ENCODE measurements around the gene RAD18. TPM values are rescaled to one million over a fixed set of nuclear protein-coding genes. Genes with fewer than 3 reads are reported as not detected.
A peak's percentile ranks its signal among the peaks of the same experiment; 100 is the strongest.

Gene RAD18
- total RNA-seq, 1 experiment from 2014 or later: 25.6 TPM

DNA sequence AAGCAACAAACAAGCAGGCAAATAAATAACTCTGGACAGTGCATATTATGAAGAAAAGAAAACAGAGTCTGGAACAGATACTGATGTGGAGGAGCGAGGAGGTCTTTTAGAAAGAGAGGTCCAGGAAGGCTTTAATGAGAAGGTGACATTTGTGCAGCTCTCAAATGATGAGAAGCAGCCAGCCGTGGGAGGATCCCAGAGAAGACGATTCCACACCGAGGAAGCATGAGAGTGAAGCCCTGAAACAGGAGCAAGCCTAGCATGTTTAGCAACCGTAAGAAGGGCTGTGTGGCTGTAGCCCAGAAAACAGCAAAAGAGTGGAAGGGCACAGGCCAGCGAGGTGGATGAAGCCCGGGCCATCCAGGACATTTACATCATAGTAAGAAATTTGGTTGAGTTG lies 93.1 kb downstream of the RAD18 start:
- H3K36me3 ChIP-seq: no peaks in the 10 kb centered on the region
- H3K9me3 ChIP-seq (replicated peaks): no peaks in the 10 kb centered on the region
- DNase-seq (ENCODE audit: low read depth in 1 of 2, low spot score in 2 of 2): no peak
- no peaks in the 10 kb centered on the region for H3K27me3 ChIP-seq (replicated peaks)
- peaks cover 28% of the 10 kb centered on the region for H3K4me1 ChIP-seq (replicated peaks)
- peak overlapping the region; percentile 73 for H3K27ac ChIP-seq
- no peak overlapping the region for H3K4me3 ChIP-seq

DNA sequence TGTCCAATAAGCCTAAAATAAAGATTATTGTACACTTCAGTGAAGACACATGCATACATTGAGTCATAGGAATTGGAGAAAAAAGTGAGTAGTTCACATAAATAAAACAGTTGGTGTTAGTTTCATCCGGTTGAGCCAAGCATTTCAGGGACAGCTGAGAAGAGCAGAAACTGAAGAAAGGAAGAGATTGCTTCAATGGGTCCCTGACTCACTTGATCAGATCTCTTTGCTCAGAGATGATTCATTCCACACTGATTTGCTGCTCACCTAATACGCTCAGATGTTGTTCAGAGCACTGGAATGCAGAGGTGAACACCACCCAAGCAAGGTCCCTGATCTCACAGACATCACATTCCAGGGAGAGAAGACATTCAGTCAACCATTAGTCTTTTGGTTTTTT lies 93.7 kb downstream of the RAD18 start:
- Histone ChIP-seq H3K36me3 (no peaks in the 10 kb centered on the region), H3K9me3 (replicated peaks) (no peaks in the 10 kb centered on the region), H3K27ac (peak overlapping the region; percentile 73), H3K27me3 (replicated peaks) (no peaks in the 10 kb centered on the region), H3K4me1 (replicated peaks) (peaks cover 31% of the 10 kb centered on the region), H3K4me3 (no peak overlapping the region)
- peak; percentile 83 to 84 for DNase-seq (ENCODE audit: low read depth in 1 of 2, low spot score in 2 of 2)

DNA sequence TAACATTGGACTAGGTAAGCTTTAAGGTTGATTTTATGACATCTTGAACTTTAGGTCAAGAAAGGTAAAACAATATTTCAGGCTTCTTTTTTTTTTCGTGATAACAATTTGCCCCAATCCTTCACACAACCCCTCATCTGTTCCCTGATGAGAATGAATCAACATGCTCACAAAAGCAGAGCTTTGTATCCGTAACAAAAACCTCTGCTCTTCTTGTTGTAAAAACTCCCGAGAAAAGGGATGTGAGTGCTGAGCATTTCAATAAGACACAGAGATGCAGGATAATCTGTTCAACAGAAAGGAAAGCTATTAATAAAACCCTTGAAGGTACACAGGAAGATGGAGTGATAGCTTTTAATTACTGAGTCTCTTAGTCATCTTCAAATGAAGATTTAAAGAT lies 94.3 kb downstream of the RAD18 start:
- Histone ChIP-seq H3K4me1 (replicated peaks) (peaks cover 34% of the 10 kb centered on the region), H3K27ac (peak overlapping the region; percentile 73), H3K36me3 (no peaks in the 10 kb centered on the region), H3K27me3 (replicated peaks) (no peaks in the 10 kb centered on the region), H3K4me3 (no peak overlapping the region), H3K9me3 (replicated peaks) (peaks cover under 1% of the 10 kb centered on the region; the same call in 1 of the 2 replicates)
- DNase-seq (ENCODE audit: low read depth in 1 of 2, low spot score in 2 of 2): no peak

DNA sequence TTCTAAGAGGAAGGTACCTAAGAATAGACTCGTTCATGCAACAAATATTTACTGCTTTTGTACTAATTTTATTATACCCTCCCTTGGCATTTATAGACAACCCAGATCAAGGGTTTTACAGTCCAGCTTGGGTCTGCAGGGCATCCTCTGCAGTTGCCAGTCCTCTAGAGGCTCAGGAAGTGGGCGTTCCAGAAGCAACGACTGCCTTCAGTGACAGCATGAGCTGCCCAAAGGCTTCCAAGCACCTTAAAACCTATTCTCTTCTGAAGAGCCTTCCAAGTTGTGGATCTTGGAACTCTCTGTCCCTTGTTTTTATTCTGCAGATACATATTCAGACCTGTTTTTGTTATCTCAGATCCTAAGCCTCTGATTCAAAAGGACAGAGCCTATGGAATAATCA lies 95.6 kb downstream of the RAD18 start:
- H3K4me3 ChIP-seq: no peak overlapping the region
- peaks cover 5% of the 10 kb centered on the region; the same call in 1 of the 2 replicates for H3K9me3 ChIP-seq (replicated peaks)
- no peak for DNase-seq (ENCODE audit: low read depth in 1 of 2, low spot score in 2 of 2)
- no peak overlapping the region for H3K27ac ChIP-seq
- 0 out of 2 replicates have a peak, but pooled peaks cover 2% of the 10 kb centered on the region for H3K36me3 ChIP-seq
- H3K27me3 ChIP-seq (replicated peaks): no peaks in the 10 kb centered on the region
- H3K4me1 ChIP-seq (replicated peaks): peaks cover 34% of the 10 kb centered on the region

DNA sequence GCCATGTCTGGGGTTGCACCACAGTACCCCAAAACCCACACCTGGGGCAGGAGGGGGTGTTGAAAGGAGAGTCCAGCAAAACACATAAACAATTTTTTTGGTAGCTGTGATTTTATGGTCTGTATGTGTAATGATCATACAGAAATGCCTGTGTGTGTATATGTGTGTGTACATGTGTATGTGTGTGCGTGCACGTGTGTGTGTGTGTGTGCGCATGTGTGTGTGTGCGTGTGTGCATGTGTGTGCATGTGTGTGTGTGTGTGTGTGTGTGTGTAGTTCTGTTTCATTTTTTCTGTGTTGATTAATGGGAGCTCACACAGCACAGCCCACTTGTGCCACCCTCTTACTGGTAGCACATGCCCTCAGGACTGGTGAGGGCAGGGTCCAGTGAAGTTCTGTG lies 97.6 kb downstream of the RAD18 start:
- Histone ChIP-seq H3K27ac (peak overlapping the region; percentile 64), H3K36me3 (0 out of 2 replicates have a peak, but pooled peaks cover 2% of the 10 kb centered on the region), H3K27me3 (replicated peaks) (no peaks in the 10 kb centered on the region), H3K4me3 (no peak overlapping the region), H3K9me3 (replicated peaks) (peaks cover 5% of the 10 kb centered on the region; the same call in 1 of the 2 replicates), H3K4me1 (replicated peaks) (peaks cover 32% of the 10 kb centered on the region)
- no peak for DNase-seq (ENCODE audit: low read depth in 1 of 2, low spot score in 2 of 2)

DNA sequence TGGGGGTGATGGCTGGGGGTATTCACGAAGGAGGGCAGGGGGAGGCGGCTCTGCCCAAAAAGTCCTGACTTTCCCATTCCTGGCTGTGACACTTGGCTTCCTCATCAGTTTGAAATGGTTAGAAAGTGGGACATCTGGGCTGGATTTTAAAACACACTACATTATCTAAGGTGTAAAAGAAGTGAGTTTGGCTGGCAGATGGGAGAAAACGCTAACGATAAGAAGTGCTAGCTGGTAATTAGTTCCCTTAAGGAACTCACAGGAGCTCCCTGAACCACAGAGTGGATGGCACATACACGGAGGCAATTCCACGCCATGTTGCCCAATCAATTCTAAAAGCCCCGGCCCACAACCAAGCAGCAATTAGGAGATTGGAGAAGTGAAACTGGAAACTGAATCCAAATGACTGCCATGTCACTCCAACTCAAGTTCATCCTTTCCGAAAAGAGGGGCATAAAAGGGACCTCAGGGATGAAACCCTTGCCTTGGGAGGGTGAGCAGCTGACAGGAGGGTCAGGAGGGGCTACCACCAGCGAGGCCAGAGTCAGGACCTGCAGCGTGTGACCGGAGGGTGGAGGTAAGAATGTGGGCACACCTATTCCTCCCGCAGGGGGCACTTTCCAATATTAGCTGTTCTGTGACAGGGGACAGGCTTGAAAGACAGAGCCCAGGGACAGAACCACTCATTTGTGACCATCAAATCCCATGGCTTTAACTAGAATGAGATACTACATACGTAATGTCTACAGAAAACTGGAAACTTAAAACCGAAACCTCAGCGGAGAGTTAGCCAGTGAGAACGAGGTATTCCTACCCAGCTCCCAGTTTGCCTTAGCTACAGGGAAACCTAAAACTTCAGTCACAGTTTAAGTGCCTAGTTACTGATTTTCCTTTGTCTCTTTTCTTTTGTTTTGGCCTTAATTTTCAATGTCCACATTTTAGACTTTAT lies 98.6 kb downstream of the RAD18 start:
- DNase-seq (ENCODE audit: low read depth in 1 of 2, low spot score in 2 of 2): peak in 1 of 2 experiments; percentile 55
- H3K4me3 ChIP-seq: peak overlapping the region; percentile 27
- peaks cover 5% of the 10 kb centered on the region; the same call in 1 of the 2 replicates for H3K9me3 ChIP-seq (replicated peaks)
- H3K27ac ChIP-seq: peak overlapping the region; percentile 64
- no peaks in the 10 kb centered on the region for H3K27me3 ChIP-seq (replicated peaks)
- peaks cover 23% of the 10 kb centered on the region for H3K4me1 ChIP-seq (replicated peaks)
- 0 out of 2 replicates have a peak, but pooled peaks cover 2% of the 10 kb centered on the region for H3K36me3 ChIP-seq

DNA sequence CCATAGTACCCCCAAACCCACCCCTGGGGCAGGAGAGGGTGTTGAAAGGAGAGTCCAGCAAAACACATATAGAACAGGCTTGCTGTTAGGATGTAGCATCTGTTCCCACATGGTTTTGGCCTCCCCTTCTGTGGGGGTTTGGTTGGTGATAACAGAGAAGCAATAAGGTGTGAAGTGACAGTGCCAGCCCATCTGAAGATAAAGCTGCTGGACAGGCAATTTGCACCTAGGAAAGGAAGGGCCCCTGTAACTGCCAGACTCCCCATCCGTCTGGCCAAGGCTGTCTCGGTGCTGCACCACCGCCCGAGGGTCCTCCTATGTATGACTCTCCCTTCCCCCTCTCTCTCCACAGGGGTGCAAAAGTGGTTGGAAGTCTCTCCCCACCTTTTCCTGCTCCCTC lies 99.4 kb downstream of the RAD18 start:
- Histone ChIP-seq H3K36me3 (0 out of 2 replicates have a peak, but pooled peaks cover 2% of the 10 kb centered on the region), H3K27ac (no peak overlapping the region), H3K27me3 (replicated peaks) (no peaks in the 10 kb centered on the region), H3K9me3 (replicated peaks) (peaks cover 5% of the 10 kb centered on the region; the same call in 1 of the 2 replicates), H3K4me3 (no peak overlapping the region), H3K4me1 (replicated peaks) (peaks cover 16% of the 10 kb centered on the region)
- no peak for DNase-seq (ENCODE audit: low read depth in 1 of 2, low spot score in 2 of 2)

DNA sequence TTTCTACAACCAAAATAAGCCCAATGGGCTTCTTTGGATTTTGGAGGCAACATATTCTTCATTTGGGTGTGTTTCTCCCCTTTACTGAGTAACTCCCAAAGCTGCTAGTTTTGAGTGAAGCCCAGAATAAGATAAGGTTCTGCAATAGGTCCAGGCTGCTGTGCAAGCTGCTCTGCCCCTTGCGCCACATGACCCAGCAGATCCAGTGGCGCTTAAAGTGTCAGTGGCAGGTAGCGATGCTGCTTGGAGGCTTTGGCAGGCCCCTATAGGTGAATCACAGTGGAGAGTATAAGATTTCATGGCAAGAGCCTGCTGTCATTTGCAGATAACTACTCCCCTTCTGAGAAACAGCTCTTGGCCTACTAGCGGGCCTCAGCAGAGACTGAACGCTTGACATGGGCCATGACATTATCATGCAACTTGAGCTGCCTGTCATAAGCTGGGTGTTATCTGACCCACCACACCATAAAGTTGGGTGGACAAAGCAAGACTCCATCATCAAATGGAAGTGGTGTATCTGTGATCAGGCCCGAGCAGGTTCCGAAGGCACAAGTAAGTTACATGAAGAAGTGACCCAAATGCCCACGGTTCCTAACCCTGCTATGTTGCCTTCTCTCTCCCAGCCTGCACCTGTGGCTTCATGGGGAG lies 105.4 kb downstream of the RAD18 start:
- Histone ChIP-seq H3K36me3 (peaks cover 3% of the 10 kb centered on the region; the same call in 1 of the 2 replicates), H3K27ac (no peak overlapping the region), H3K9me3 (replicated peaks) (no peaks in the 10 kb centered on the region), H3K4me3 (no peak overlapping the region), H3K4me1 (replicated peaks) (peaks cover 1% of the 10 kb centered on the region), H3K27me3 (replicated peaks) (no peaks in the 10 kb centered on the region)
- DNase-seq (ENCODE audit: low read depth in 1 of 2, low spot score in 2 of 2): no peak

DNA sequence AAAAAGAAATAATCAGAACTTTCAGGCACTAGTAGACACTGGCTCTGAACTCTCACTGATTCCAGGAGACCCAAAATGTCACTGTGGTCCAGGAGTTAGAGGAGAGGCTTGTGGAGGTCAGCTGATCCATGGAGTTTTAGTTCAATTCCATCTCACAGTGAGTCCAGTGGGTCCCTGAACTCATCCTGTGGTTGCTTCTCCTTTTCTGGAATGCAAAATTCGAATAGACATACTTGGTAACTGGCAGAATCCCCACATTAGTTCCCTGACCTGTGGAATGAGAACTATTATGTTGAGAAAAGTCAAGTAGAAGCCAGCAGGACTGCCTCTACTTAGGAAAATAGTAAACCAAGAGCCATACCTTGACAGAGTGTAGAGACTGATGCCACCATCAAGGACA lies 106.6 kb downstream of the RAD18 start:
- Histone ChIP-seq H3K4me3 (no peak overlapping the region), H3K27ac (no peak overlapping the region), H3K27me3 (replicated peaks) (no peaks in the 10 kb centered on the region), H3K4me1 (replicated peaks) (peaks cover 12% of the 10 kb centered on the region), H3K9me3 (replicated peaks) (no peaks in the 10 kb centered on the region), H3K36me3 (peaks cover 3% of the 10 kb centered on the region; the same call in 1 of the 2 replicates)
- DNase-seq (ENCODE audit: low read depth in 1 of 2, low spot score in 2 of 2): no peak

DNA sequence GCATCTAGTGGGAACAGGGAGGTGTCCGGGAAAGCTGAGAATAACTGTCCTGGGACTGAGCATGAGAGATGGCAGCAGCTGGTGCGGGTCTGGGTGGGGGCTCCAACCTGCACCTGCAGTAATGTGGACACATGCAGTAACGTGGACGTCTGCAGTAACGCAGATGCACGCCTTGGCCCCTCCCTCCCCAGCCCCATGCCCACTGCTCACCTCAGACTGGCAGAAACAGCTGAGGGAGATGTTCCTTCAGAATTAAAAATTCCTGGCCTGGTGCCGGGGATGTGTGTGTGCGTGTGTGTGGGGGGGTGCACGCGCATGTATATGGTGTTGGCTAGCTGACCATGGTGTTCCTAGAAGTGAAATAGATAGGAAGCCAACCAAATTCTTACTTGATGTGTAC lies 107.2 kb downstream of the RAD18 start:
- no peaks in the 10 kb centered on the region for H3K9me3 ChIP-seq (replicated peaks)
- no peak overlapping the region for H3K4me3 ChIP-seq
- peaks cover 3% of the 10 kb centered on the region; the same call in 1 of the 2 replicates for H3K36me3 ChIP-seq
- no peak overlapping the region for H3K27ac ChIP-seq
- no peaks in the 10 kb centered on the region for H3K27me3 ChIP-seq (replicated peaks)
- no peak for DNase-seq (ENCODE audit: low read depth in 1 of 2, low spot score in 2 of 2)
- peaks cover 19% of the 10 kb centered on the region for H3K4me1 ChIP-seq (replicated peaks)

DNA sequence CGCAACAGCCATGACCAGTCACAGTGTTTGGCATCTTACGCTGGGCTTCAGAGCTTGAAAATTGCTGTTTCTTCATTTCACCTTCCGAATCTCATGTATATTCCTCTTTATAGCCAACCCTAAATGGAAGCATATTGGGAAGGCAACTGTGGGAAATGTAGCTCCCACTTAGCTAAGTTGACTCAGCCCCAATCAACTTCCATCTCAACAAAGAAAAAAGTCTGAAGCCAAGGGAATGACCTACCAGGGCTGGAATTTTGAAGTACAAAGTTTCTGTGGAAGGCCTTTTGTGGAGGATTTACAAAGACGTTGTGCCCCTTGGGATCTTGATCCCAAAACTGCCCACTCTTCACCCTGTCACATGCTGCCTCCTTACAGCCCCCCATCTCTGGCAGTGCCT lies 108.6 kb downstream of the RAD18 start:
- no peaks in the 10 kb centered on the region for H3K9me3 ChIP-seq (replicated peaks)
- no peak for DNase-seq (ENCODE audit: low read depth in 1 of 2, low spot score in 2 of 2)
- H3K4me1 ChIP-seq (replicated peaks): peaks cover 25% of the 10 kb centered on the region
- H3K4me3 ChIP-seq: no peak overlapping the region
- H3K27ac ChIP-seq: no peak overlapping the region
- peaks cover 3% of the 10 kb centered on the region; the same call in 1 of the 2 replicates for H3K36me3 ChIP-seq
- no peaks in the 10 kb centered on the region for H3K27me3 ChIP-seq (replicated peaks)

DNA sequence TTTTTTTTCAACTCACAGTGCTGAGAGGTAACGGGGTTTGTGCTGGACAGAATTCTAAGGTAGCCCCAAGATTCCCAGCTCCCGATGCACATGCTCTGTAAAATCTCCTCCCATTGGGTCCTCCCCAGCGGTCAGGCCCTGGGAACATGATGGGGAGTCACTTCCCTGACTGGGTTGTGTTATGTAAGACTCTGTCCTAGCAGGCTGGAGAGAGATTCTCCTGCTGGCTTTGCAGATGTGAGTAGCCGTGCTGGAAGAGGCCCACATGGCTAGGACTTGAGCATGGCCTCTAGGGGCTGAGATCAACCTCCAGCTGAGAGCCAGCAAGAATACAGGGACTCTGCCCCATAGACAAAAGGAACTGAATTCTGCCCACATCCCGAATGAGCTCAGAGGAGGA lies 110.2 kb downstream of the RAD18 start:
- H3K27ac ChIP-seq: peak overlapping the region; percentile 54; the same call in 1 of the 2 replicates
- no peaks in the 10 kb centered on the region for H3K27me3 ChIP-seq (replicated peaks)
- peaks cover 3% of the 10 kb centered on the region; the same call in 1 of the 2 replicates for H3K36me3 ChIP-seq
- H3K4me1 ChIP-seq (replicated peaks): peaks cover 41% of the 10 kb centered on the region
- no peak for DNase-seq (ENCODE audit: low read depth in 1 of 2, low spot score in 2 of 2)
- H3K4me3 ChIP-seq: no peak overlapping the region
- no peaks in the 10 kb centered on the region for H3K9me3 ChIP-seq (replicated peaks)

DNA sequence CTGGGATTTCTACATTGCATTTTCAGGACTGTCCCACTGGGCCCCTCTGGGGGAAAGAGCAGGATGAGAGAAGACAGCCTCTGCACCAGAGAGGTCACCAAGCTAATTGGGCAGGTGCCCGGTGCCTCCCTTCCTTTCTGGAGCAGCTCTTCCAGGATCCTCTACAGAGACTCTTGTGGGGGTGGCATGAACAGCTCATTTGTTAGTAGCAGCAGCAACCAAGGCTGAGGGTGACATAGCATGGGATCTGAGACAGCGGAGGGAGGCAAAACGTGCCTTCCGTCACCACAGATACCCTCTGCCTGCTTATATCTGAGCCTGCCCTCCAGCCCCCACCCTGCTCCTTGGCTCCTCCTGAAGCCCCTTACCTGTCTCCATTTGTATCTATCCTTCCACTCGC lies 110.8 kb downstream of the RAD18 start:
- Histone ChIP-seq H3K4me3 (no peak overlapping the region), H3K36me3 (peaks cover 6% of the 10 kb centered on the region; the same call in 1 of the 2 replicates), H3K4me1 (replicated peaks) (peaks cover 45% of the 10 kb centered on the region), H3K27me3 (replicated peaks) (no peaks in the 10 kb centered on the region), H3K27ac (peak overlapping the region; percentile 54), H3K9me3 (replicated peaks) (no peaks in the 10 kb centered on the region)
- DNase-seq (ENCODE audit: low read depth in 1 of 2, low spot score in 2 of 2): no peak

DNA sequence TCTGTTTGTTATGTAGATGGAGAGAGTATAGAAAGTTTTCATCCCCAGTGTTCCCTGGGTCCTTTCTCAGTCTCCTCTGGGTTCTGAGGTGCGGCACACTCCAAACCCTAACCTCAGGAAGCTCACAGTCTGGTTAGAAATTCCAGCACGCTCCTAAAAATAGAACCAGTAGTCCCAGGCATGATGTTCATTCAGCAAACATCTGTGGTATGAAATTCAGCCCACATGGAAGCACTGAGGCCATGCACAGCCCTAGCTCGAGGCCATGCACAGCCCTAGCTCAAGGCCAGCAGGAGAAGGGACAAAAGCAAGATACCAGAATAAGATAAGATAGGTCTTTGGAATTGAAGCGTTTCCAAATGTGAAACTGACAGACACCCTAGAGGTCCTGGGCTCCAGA lies 111.6 kb downstream of the RAD18 start:
- peak; percentile 72 to 77 for DNase-seq (ENCODE audit: low read depth in 1 of 2, low spot score in 2 of 2)
- no peaks in the 10 kb centered on the region for H3K9me3 ChIP-seq (replicated peaks)
- peak overlapping the region; percentile 72 for H3K27ac ChIP-seq
- peaks cover 6% of the 10 kb centered on the region; the same call in 1 of the 2 replicates for H3K36me3 ChIP-seq
- no peak overlapping the region for H3K4me3 ChIP-seq
- no peaks in the 10 kb centered on the region for H3K27me3 ChIP-seq (replicated peaks)
- H3K4me1 ChIP-seq (replicated peaks): peaks cover 48% of the 10 kb centered on the region
